GM10847 (cell line): ENCODE results near the gene TNFRSF1B.
A peak's percentile ranks its signal among the peaks of the same experiment; 100 is the strongest.

Experiments used
- POLR2A ChIP-seq: IDR thresholded peaks from 2 replicates; pipeline ENCODE4 v1.6.1; 2011; ENCODE audit not compliant: insufficient read length; ENCODE audit errors: extremely low read depth

The TNFRSF1B gene

DNA sequence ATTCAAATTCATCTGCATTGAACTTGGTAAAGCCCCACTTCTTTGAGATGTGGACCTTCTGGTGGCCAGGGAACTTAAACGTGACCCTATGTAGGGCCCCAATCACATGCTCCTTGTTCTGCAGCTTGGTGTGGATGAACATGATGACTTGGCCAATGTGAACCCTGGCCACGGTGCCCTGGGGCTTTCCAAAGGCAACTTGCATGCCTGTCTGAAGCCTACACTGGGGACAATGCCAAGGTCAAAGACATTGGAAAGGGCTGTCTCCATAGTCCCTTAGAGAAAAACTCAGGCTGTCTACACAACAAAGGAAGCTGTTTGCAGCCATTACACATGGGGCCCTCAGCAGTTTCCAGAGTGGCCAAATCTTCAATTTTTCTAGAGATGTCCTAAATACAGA is 54.1 kb downstream of the TNFRSF1B start:
- TF ChIP-seq POLR2A, result no peak

DNA sequence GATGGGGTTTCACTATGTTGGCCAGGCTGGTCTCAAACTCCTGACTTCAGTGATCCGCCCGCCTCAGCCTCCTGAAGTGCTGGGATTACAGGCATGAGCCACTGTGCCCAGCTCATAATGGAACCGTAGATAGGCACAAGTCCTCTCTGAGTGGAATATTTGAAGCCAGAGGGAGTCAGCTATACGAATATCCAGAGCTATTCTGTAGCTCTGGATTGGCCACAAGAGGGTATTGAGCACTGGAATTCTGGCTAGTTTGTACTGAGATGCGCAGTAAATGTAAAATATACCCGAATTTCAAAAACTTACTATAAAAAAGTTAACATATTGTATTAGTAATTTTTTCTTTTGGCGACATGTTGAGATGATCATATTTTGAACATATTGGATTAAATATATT is 62.2 kb downstream of the TNFRSF1B start:
- no peak for TF ChIP-seq POLR2A

GRCh38 chr1:12229386-12229834 is 62.6 kb downstream of the TNFRSF1B start:
- TF ChIP-seq POLR2A, result no peak

- peak; percentile 48 for TF ChIP-seq POLR2A
Observed at GRCh38 chr1:12229835-12230548, 63.2 kb downstream of the TNFRSF1B start, which contains the start of gene VPS13D. TSS of gene VPS13D (plus strand) at chr1:12230030. CDS start at chr1:12234267, 4,237 bp downstream.

- TF ChIP-seq POLR2A, result no peak
Observed at GRCh38 chr1:12230549-12231275, 63.9 kb downstream of the TNFRSF1B start.

GRCh38 chr1:12231276-12231595 is 64.4 kb downstream of the TNFRSF1B start:
- TF ChIP-seq POLR2A, result no peak

- no peak for TF ChIP-seq POLR2A
Observed at GRCh38 chr1:12232221-12232620, 65.4 kb downstream of the TNFRSF1B start.

DNA sequence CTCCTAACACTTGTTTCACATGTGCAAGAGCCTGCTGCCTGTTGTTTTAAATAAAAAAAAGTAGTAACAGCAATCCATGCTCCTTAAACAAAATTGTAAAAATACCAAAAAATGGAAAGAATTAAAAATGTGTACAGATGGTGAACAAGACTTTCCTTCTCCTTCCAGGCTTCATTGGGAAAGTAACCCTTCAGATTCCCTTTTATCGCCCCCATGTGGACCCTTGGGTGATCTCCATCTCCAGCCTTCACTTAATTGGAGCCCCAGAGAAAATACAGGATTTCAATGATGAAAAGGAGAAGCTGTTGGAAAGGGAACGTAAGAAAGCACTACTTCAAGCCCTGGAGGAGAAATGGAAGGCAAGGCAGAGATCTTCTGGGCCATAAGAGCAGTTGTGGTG is 77.3 kb downstream of the TNFRSF1B start:
- TF ChIP-seq POLR2A, result no peak

GRCh38 chr1:12244585-12244984 is 77.8 kb downstream of the TNFRSF1B start:
- TF ChIP-seq POLR2A, result no peak

GRCh38 chr1:12245116-12245515 is 78.3 kb downstream of the TNFRSF1B start:
- no peak for TF ChIP-seq POLR2A

DNA sequence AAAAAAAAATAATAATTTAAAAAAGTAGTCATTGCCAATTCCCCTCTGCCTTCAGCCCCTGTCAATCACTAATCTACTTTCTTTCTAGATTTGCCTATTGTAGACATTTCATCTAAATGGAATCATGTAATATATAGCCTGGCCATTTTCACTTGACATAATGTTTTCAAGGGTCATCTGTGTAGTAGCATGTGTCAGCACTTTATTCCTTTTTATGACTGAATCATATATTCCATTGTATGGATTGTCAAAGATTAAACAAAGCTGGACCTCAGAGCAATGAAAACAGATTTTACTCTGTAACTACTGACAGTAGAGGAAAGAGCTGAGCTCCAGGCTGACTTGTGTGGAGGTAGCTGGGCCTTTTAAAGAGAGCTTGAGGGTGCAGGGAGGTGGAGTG is 78.9 kb downstream of the TNFRSF1B start:
- TF ChIP-seq POLR2A, result no peak

- no peak for TF ChIP-seq POLR2A
Observed at GRCh38 chr1:12246584-12246983, 79.8 kb downstream of the TNFRSF1B start.

- no peak for TF ChIP-seq POLR2A
Observed at GRCh38 chr1:12249181-12249580, 82.4 kb downstream of the TNFRSF1B start.

DNA sequence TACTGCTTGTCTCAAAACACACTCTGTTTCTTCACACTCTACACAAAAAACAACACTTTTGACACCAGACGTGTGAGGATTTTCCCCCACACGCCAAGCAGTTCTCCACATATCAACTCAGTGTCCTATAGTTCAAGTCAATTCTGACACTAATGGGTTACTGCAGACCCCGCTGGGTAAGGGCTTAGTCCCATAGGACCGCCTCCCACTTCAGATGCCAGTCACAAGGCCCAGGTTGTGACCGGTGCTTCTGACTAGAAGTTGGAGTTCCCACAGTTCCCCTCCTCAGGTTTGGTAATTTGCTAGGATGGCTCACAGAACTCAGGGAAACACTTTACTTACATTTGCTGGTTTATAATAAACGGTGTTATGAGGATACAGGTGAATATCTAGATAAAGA is 83.0 kb downstream of the TNFRSF1B start:
- TF ChIP-seq POLR2A, result no peak

GRCh38 chr1:12251442-12251841 is 84.7 kb downstream of the TNFRSF1B start:
- no peak for TF ChIP-seq POLR2A

DNA sequence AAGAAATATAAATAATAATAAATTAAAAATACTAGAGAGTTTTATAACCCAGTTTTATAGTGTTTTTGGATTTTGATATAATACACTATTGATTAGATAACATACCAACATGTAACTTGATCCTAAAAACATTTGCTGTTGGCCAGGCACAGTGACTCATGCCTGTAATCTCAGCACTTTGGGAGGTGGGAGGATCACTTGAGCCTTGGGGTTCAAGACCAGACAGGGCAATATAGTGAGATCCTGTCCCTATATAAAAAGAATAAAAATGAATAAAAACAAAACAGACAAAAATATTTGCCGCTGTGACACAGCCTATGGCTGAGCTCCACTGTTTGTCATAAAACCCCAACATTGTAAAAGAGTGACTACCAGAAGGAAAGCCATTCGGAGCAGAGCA is 89.1 kb downstream of the TNFRSF1B start:
- TF ChIP-seq POLR2A, result no peak

DNA sequence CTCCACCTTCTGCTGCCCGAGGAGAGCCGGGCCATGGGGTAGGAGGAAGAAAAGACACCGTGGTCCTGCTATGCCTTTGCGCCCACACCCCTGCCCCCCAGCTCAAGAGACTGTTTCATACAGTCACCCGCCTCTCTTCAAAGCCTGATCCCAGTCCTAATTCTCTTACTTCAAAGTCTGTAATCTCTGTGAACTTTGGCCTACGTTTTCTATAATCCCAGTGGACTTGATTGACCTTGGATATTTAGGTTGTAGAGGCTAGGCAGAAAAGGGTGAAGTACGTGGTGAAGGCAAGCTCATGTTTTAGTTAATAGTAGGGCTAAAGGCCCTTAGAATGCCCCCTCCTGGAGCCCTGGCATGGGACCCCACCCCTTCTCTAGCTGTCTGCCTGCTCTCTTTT is 91.5 kb downstream of the TNFRSF1B start:
- TF ChIP-seq POLR2A, result no peak
